ENCODE measurements around the gene LHPP. TPM values are rescaled to one million over a fixed set of nuclear protein-coding genes. Genes with fewer than 3 reads are reported as not detected.

LHPP gene
- total RNA-seq, 1 experiment from 2014 or later: 6.6 TPM

DNA sequence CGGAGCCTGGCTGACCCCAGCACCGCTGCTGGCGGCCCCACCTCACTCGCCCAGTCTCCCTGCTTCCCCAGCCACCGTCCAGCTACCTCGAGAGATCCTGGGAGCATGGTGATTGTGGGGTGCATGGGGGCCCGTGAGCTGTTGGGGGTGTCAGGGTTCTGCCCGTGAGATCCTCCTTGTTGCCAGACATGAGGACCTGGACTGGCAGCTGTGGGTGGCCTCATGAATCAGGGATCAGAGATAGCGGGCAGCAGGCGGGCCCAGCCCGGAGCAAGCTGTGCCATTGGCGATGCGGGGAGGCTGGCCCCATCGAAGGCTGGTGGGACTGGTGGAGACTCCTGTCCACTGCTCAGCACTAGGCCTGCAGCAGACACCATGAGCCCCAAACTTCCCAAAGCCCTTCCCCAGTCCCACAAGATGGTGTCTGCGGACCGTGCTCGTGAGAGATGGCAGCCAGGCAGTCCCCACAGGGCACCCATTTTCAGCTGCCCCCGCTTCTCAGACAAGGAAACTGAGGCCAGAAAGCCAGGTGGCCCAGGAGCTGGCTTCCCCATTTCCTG is 75.6 kb downstream of the LHPP start:
- Histone ChIP-seq H3K4me1 (ENCODE audit: insufficient read depth, low read length) (no peaks in the 10 kb centered on the region), H3K9me2 (replicated peaks; ENCODE audit: low read length) (no peaks in the 10 kb centered on the region), H3K27me3 (ENCODE audit: low read length) (no peaks in the 10 kb centered on the region), H3K9ac (ENCODE audit: low read length) (no peak overlapping the region), H3K79me2 (ENCODE audit: low read length) (no peaks in the 10 kb centered on the region), H2AFZ (ENCODE audit: low read length) (no peak overlapping the region), H3K4me2 (ENCODE audit: low read length) (no peak overlapping the region), H3K9me3 (ENCODE audit: low read length) (no peaks in the 10 kb centered on the region), H3K36me3 (ENCODE audit: low read depth, low read length) (no peaks in the 10 kb centered on the region), H3K4me3 (ENCODE audit: low read length) (no peak overlapping the region), H3F3A (ENCODE audit: low read length, unreplicated experiment) (no peaks in the 10 kb centered on the region), H3K27ac (ENCODE audit: low read length) (no peak overlapping the region), H4K20me1 (ENCODE audit: low read length) (no peaks in the 10 kb centered on the region)
- ChIA-PET CTCF (no interaction called here), POLR2A (ENCODE audit: unreplicated experiment) (no interaction called here)
- TF ChIP-seq EZH2phosphoT487 (IDR thresholded peaks at IDR 0.05; ENCODE audit: borderline replicate concordance, low read length): no peak
- no peak for TF ChIP-seq EZH2 (IDR thresholded peaks at IDR 0.05; ENCODE audit: low read length, unreplicated experiment)
- TF ChIP-seq, protein P1, sequence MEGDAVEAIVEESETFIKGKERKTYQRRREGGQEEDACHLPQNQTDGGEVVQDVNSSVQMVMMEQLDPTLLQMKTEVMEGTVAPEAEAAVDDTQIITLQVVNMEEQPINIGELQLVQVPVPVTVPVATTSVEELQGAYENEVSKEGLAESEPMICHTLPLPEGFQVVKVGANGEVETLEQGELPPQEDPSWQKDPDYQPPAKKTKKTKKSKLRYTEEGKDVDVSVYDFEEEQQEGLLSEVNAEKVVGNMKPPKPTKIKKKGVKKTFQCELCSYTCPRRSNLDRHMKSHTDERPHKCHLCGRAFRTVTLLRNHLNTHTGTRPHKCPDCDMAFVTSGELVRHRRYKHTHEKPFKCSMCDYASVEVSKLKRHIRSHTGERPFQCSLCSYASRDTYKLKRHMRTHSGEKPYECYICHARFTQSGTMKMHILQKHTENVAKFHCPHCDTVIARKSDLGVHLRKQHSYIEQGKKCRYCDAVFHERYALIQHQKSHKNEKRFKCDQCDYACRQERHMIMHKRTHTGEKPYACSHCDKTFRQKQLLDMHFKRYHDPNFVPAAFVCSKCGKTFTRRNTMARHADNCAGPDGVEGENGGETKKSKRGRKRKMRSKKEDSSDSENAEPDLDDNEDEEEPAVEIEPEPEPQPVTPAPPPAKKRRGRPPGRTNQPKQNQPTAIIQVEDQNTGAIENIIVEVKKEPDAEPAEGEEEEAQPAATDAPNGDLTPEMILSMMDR (conservative IDR thresholded peaks at IDR 0.05; ENCODE audit: low read depth, low read length): no peak
- ATAC-seq (no peak), DNase-seq (no peak)
- intact Hi-C loops (cut with micrococcal nuclease): no loop called here
- BruUV-seq (replicated peaks): no TSS peak

DNA sequence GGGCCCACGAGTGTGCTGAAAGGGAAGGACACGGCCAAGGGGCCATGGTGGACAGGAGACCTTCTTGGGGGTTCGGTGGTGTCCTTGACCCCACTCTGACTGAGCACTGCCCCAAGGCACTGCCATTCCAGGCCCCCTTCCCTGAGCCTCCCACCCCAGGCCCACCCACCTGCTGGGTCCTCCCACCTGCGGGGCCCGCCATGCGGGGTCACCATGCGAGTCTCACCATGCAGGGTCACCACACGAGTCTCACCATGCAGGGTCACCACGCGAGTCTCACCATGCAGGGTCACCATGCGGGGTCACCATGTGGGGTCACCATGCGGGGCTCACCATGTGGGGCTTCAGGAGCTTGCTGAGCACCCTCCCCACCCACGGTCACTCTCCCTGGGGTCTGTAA is 76.3 kb downstream of the LHPP start:
- no peaks in the 10 kb centered on the region for H4K20me1 ChIP-seq (ENCODE audit: low read length)
- H3K4me1 ChIP-seq (ENCODE audit: insufficient read depth, low read length): no peaks in the 10 kb centered on the region
- H3K9ac ChIP-seq (ENCODE audit: low read length): no peak overlapping the region
- POLR2A ChIA-PET (ENCODE audit: unreplicated experiment): no interaction called here
- TF ChIP-seq, protein P1 (conservative IDR thresholded peaks at IDR 0.05; ENCODE audit: low read depth, low read length): no peak
- TF ChIP-seq EZH2phosphoT487 (IDR thresholded peaks at IDR 0.05; ENCODE audit: borderline replicate concordance, low read length) (no peak), EZH2 (IDR thresholded peaks at IDR 0.05; ENCODE audit: low read length, unreplicated experiment) (no peak)
- H3K4me3 ChIP-seq (ENCODE audit: low read length): no peak overlapping the region
- H3K27ac ChIP-seq (ENCODE audit: low read length): no peak overlapping the region
- H3K4me2 ChIP-seq (ENCODE audit: low read length): no peak overlapping the region
- BruUV-seq (replicated peaks): no TSS peak
- DNase-seq: no peak
- H3K9me3 ChIP-seq (ENCODE audit: low read length): no peaks in the 10 kb centered on the region
- no peaks in the 10 kb centered on the region for H3K27me3 ChIP-seq (ENCODE audit: low read length)
- H2AFZ ChIP-seq (ENCODE audit: low read length): no peak overlapping the region
- no peak for ATAC-seq
- intact Hi-C loops (cut with micrococcal nuclease): no loop called here
- H3F3A ChIP-seq (ENCODE audit: low read length, unreplicated experiment): no peaks in the 10 kb centered on the region
- no peaks in the 10 kb centered on the region for H3K36me3 ChIP-seq (ENCODE audit: low read depth, low read length)
- CTCF ChIA-PET: interaction anchor here (1.5 to 1.8 kb wide), 2 partner anchors 203 to 205 kb away, joined by 4 to 6 read pairs; no protein-coding TSS in a partner anchor
- no peaks in the 10 kb centered on the region for H3K79me2 ChIP-seq (ENCODE audit: low read length)
- H3K9me2 ChIP-seq (replicated peaks; ENCODE audit: low read length): no peaks in the 10 kb centered on the region

DNA sequence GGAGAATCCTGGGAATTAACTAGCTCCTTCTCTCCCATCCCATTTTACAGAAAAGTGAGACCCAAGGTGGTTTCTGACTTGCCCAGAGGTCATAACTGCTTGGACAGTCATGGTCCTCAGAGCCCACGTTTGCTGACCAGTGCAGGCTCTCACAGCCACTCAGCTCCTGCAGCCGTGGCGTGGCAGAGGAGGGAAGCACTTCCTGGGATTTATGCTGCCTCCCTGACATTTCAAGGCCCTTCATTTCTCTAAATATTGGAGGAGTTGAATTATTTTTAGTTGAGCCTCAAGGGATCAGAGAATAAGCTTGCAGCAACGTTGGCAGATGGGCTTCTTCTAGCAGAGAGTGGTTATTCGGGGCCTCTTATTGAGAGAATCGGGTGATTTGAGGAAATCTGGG is 77.1 kb downstream of the LHPP start:
- H2AFZ ChIP-seq (ENCODE audit: low read length): no peak overlapping the region
- no peaks in the 10 kb centered on the region for H3K79me2 ChIP-seq (ENCODE audit: low read length)
- H3K4me1 ChIP-seq (ENCODE audit: insufficient read depth, low read length): no peaks in the 10 kb centered on the region
- H3K9me3 ChIP-seq (ENCODE audit: low read length): no peaks in the 10 kb centered on the region
- no peak overlapping the region for H3K4me3 ChIP-seq (ENCODE audit: low read length)
- H3K27me3 ChIP-seq (ENCODE audit: low read length): no peaks in the 10 kb centered on the region
- no peak for ATAC-seq
- ChIA-PET CTCF (interaction anchor here (0.7 to 1.8 kb wide), 4 partner anchors 121 to 208 kb away, joined by 4 to 8 read pairs (median 6); no protein-coding TSS in a partner anchor), POLR2A (ENCODE audit: unreplicated experiment) (no interaction called here)
- H3K9ac ChIP-seq (ENCODE audit: low read length): no peak overlapping the region
- no peaks in the 10 kb centered on the region for H3K9me2 ChIP-seq (replicated peaks; ENCODE audit: low read length)
- no peaks in the 10 kb centered on the region for H3K36me3 ChIP-seq (ENCODE audit: low read depth, low read length)
- BruUV-seq (replicated peaks): no TSS peak
- no peak overlapping the region for H3K27ac ChIP-seq (ENCODE audit: low read length)
- no peaks in the 10 kb centered on the region for H4K20me1 ChIP-seq (ENCODE audit: low read length)
- no peak for TF ChIP-seq EZH2 (IDR thresholded peaks at IDR 0.05; ENCODE audit: low read length, unreplicated experiment)
- TF ChIP-seq EZH2phosphoT487 (IDR thresholded peaks at IDR 0.05; ENCODE audit: borderline replicate concordance, low read length): no peak
- TF ChIP-seq, protein P1 (conservative IDR thresholded peaks at IDR 0.05; ENCODE audit: low read depth, low read length): no peak
- DNase-seq: no peak
- no peak overlapping the region for H3K4me2 ChIP-seq (ENCODE audit: low read length)
- intact Hi-C loops (cut with micrococcal nuclease): no loop called here
- no peaks in the 10 kb centered on the region for H3F3A ChIP-seq (ENCODE audit: low read length, unreplicated experiment)
